GM18511 (cell line): ENCODE measurements around the gene PGA4.

Experiments used
- ATAC-seq: cut with Tn5 transposase; IDR thresholded peaks from one replicate; pipeline ENCODE4 v1.9.1; 2021; ENCODE audit warnings: mild to moderate bottlenecking, moderate library complexity; ENCODE audit not compliant: unreplicated experiment

PGA4 gene

GRCh38 chr11:61277186-61278000 lies 55.2 kb downstream of the PGA4 start:
- no peak for ATAC-seq

GRCh38 chr11:61278001-61278470 lies 55.9 kb downstream of the PGA4 start:
- no peak for ATAC-seq

- no peak for ATAC-seq
Observed at GRCh38 chr11:61279934-61280659, 58.0 kb downstream of the PGA4 start.

- no peak for ATAC-seq
Observed at GRCh38 chr11:61280883-61281580, 58.9 kb downstream of the PGA4 start.
